WTC11 (cell line): ENCODE data around the gene FZD2. TPM values are rescaled to one million over a fixed set of nuclear protein-coding genes. Genes with fewer than 3 reads are reported as not detected.

Source experiments
- CDX4 ChIP-seq: fragments of 250-450 bp; sonication (Bioruptor Pico); IDR thresholded peaks from 2 replicates; pipeline ENCODE4 v1.9.0; 2021; ENCODE audit warnings: moderate library complexity, mild to moderate bottlenecking, inconsistent platforms, borderline replicate concordance
- CTCF ChIP-seq: fragments of 200-600 bp; IDR thresholded peaks from 2 replicates; pipeline ENCODE4 v1.8.0; 2022; ENCODE audit warnings: antibody characterized with exemption
- E2F4 ChIP-seq: sonication (generic); formaldehyde crosslinking; IDR thresholded peaks from 2 replicates; pipeline ENCODE4 v1.8.1; 2022; ENCODE audit warnings: low read depth, mild to moderate bottlenecking, moderate library complexity, missing genetic modification reagents, borderline replicate concordance
- ELF4 ChIP-seq: sonication (generic); formaldehyde crosslinking; IDR thresholded peaks from 2 replicates; pipeline ENCODE4 v1.8.1; 2022; ENCODE audit warnings: low read depth, mild to moderate bottlenecking, moderate library complexity, missing genetic modification reagents
- EMX1 ChIP-seq: fragments of 250-450 bp; sonication (Bioruptor Pico); IDR thresholded peaks from 2 replicates; pipeline ENCODE4 v1.8.0; 2021; ENCODE audit warnings: mild to moderate bottlenecking
- ETV6 ChIP-seq: sonication (generic); formaldehyde crosslinking; IDR thresholded peaks from 2 replicates; pipeline ENCODE4 v1.8.1; 2022; ENCODE audit warnings: mild to moderate bottlenecking, missing genetic modification reagents
- FOXJ3 ChIP-seq: sonication (generic); formaldehyde crosslinking; IDR thresholded peaks from 2 replicates; pipeline ENCODE4 v1.9.0; 2021; ENCODE audit warnings: missing genetic modification reagents, mild to moderate bottlenecking, borderline replicate concordance
- FOXP1 ChIP-seq: sonication (generic); formaldehyde crosslinking; IDR thresholded peaks from 2 replicates; pipeline ENCODE4 v1.8.0; 2022; ENCODE audit warnings: missing genetic modification reagents, mild to moderate bottlenecking, moderate library complexity, borderline replicate concordance
- GABPB1 ChIP-seq: sonication (generic); formaldehyde crosslinking; IDR thresholded peaks from 2 replicates; pipeline ENCODE4 v1.8.1; 2023; ENCODE audit warnings: mild to moderate bottlenecking, missing genetic modification reagents
- GTF2I ChIP-seq: fragments of 250-450 bp; sonication (Bioruptor Pico); conservative IDR thresholded peaks from 2 replicates; pipeline ENCODE4 v1.4.0; 2021; ENCODE audit warnings: mild to moderate bottlenecking
- IRF2 ChIP-seq: sonication (generic); formaldehyde crosslinking; IDR thresholded peaks from 2 replicates; pipeline ENCODE4 v1.8.0; 2022; ENCODE audit warnings: low read depth, missing genetic modification reagents, borderline replicate concordance
- JAZF1 ChIP-seq: fragments of 250-450 bp; sonication (Bioruptor Pico); IDR thresholded peaks from 2 replicates; pipeline ENCODE4 v1.9.0; 2021; ENCODE audit warnings: moderate library complexity, mild to moderate bottlenecking, inconsistent platforms
- JUN ChIP-seq: sonication (generic); formaldehyde crosslinking; IDR thresholded peaks from 2 replicates; pipeline ENCODE4 v1.8.0; 2023; ENCODE audit warnings: mild to moderate bottlenecking, missing genetic modification reagents
- MLX ChIP-seq: sonication (generic); formaldehyde crosslinking; IDR thresholded peaks from 2 replicates; pipeline ENCODE4 v1.8.1; 2023; ENCODE audit warnings: mild to moderate bottlenecking, missing genetic modification reagents, moderate library complexity
- NFATC4 ChIP-seq: fragments of 250-450 bp; sonication (Bioruptor Pico); IDR thresholded peaks from 2 replicates; pipeline ENCODE4 v1.9.0; 2021; ENCODE audit warnings: mild to moderate bottlenecking
- NFYB ChIP-seq: sonication (generic); formaldehyde crosslinking; conservative IDR thresholded peaks from 2 replicates; pipeline ENCODE4 v1.8.0; 2022; ENCODE audit warnings: low read depth, missing genetic modification reagents
- NR2C2 ChIP-seq: sonication (generic); formaldehyde crosslinking; IDR thresholded peaks from 2 replicates; pipeline ENCODE4 v1.8.0; 2022; ENCODE audit warnings: mild to moderate bottlenecking, missing genetic modification reagents
- OVOL2 ChIP-seq: fragments of 250-450 bp; sonication (Bioruptor Pico); IDR thresholded peaks from 2 replicates; pipeline ENCODE4 v1.9.0; 2021; ENCODE audit warnings: mild to moderate bottlenecking, borderline replicate concordance
- RELA ChIP-seq: sonication (generic); formaldehyde crosslinking; IDR thresholded peaks from 2 replicates; pipeline ENCODE4 v1.8.1; 2022; ENCODE audit warnings: missing genetic modification reagents, mild to moderate bottlenecking, borderline replicate concordance
- SMAD3 ChIP-seq: sonication (generic); formaldehyde crosslinking; IDR thresholded peaks from 2 replicates; pipeline ENCODE4 v1.8.0; 2022; ENCODE audit warnings: missing genetic modification reagents, mild to moderate bottlenecking, borderline replicate concordance
- SP1 ChIP-seq: sonication (generic); formaldehyde crosslinking; conservative IDR thresholded peaks from 2 replicates; pipeline ENCODE4 v1.8.1; 2022; ENCODE audit warnings: missing genetic modification reagents
- TCF7 ChIP-seq: sonication (generic); formaldehyde crosslinking; IDR thresholded peaks from 2 replicates; pipeline ENCODE4 v1.8.0; 2022; ENCODE audit warnings: mild to moderate bottlenecking, low read depth, missing genetic modification reagents, moderate library complexity
- ZBTB43 ChIP-seq: sonication (generic); formaldehyde crosslinking; IDR thresholded peaks from 2 replicates; pipeline ENCODE4 v1.8.1; 2023; ENCODE audit warnings: mild to moderate bottlenecking, missing genetic modification reagents
- ZMAT4 ChIP-seq: fragments of 250-450 bp; sonication (Bioruptor Pico); IDR thresholded peaks from 2 replicates; pipeline ENCODE4 v1.9.0; 2021; ENCODE audit warnings: mild to moderate bottlenecking
- ZNF317 ChIP-seq: sonication (generic); formaldehyde crosslinking; IDR thresholded peaks from 2 replicates; pipeline ENCODE4 v1.8.1; 2023; ENCODE audit warnings: low read depth, mild to moderate bottlenecking, moderate library complexity, missing genetic modification reagents, borderline replicate concordance
- ZNF423 ChIP-seq: fragments of 250-450 bp; sonication (Bioruptor Pico); IDR thresholded peaks from 2 replicates; pipeline ENCODE4 v2.1.2; 2022; ENCODE audit warnings: mild to moderate bottlenecking, moderate library complexity
- total RNA-seq: library from RNA; stranded (reverse); gene quantifications from 3 replicates; pipeline ENCODE4 v1.2.3, GENCODE V29; 2021
- TF ChIP-seq, protein P1 (sequence below): sonication (generic); formaldehyde crosslinking; IDR thresholded peaks from 2 replicates; pipeline ENCODE4 v1.8.0; 2023; ENCODE audit warnings: missing genetic modification reagents
- TF ChIP-seq, protein P2 (sequence below): fragments of 250-450 bp; sonication (Bioruptor Pico); conservative IDR thresholded peaks from 2 replicates; pipeline ENCODE4 v1.9.0; 2021; ENCODE audit warnings: mild to moderate bottlenecking

Gene FZD2
- total RNA-seq, 1 experiment from 2014 or later: 42.8 TPM

DNA sequence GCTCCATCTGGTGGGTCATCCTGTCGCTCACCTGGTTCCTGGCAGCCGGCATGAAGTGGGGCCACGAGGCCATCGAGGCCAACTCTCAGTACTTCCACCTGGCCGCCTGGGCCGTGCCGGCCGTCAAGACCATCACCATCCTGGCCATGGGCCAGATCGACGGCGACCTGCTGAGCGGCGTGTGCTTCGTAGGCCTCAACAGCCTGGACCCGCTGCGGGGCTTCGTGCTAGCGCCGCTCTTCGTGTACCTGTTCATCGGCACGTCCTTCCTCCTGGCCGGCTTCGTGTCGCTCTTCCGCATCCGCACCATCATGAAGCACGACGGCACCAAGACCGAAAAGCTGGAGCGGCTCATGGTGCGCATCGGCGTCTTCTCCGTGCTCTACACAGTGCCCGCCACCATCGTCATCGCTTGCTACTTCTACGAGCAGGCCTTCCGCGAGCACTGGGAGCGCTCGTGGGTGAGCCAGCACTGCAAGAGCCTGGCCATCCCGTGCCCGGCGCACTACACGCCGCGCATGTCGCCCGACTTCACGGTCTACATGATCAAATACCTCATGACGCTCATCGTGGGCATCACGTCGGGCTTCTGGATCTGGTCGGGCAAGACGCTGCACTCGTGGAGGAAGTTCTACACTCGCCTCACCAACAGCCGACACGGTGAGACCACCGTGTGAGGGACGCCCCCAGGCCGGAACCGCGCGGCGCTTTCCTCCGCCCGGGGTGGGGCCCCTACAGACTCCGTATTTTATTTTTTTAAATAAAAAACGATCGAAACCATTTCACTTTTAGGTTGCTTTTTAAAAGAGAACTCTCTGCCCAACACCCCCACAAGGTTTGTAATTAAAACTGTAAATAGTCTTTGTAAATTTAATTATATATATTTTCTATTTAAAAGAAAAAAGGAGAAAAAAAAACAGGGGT lies 1.7 kb downstream of the FZD2 start (continued):
- peak; percentile 90; the same call in 1 of the 2 replicates for TF ChIP-seq ZBTB43 (CRISPR knock-in tag)
- TF ChIP-seq NFYB (CRISPR knock-in tag): peak; percentile 48
- 0 out of 2 replicates have a peak, but pooled peaks have one; percentile 62 for TF ChIP-seq NR2C2 (CRISPR knock-in tag)
- no peak for TF ChIP-seq NFATC4 (CRISPR knock-in tag)
- TF ChIP-seq ETV6 (CRISPR knock-in tag): no peak; the same call in 1 of the 2 replicates
- TF ChIP-seq EMX1 (CRISPR knock-in tag): no peak
- no peak for TF ChIP-seq ZMAT4 (CRISPR knock-in tag)
- no peak for TF ChIP-seq CTCF
- TF ChIP-seq ZNF423: no peak
- TF ChIP-seq, protein P1, sequence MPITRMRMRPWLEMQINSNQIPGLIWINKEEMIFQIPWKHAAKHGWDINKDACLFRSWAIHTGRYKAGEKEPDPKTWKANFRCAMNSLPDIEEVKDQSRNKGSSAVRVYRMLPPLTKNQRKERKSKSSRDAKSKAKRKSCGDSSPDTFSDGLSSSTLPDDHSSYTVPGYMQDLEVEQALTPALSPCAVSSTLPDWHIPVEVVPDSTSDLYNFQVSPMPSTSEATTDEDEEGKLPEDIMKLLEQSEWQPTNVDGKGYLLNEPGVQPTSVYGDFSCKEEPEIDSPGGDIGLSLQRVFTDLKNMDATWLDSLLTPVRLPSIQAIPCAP (CRISPR knock-in tag): no peak
- TF ChIP-seq SP1: peak; percentile 26; the same call in 1 of the 2 replicates
- TF ChIP-seq SMAD3 (CRISPR knock-in tag): peak; percentile 26; the same call in 1 of the 2 replicates
- TF ChIP-seq MLX: no peak
- 0 out of 2 replicates have a peak, but pooled peaks have one; percentile 15 for TF ChIP-seq TCF7 (CRISPR knock-in tag)
- TF ChIP-seq, protein P2, sequence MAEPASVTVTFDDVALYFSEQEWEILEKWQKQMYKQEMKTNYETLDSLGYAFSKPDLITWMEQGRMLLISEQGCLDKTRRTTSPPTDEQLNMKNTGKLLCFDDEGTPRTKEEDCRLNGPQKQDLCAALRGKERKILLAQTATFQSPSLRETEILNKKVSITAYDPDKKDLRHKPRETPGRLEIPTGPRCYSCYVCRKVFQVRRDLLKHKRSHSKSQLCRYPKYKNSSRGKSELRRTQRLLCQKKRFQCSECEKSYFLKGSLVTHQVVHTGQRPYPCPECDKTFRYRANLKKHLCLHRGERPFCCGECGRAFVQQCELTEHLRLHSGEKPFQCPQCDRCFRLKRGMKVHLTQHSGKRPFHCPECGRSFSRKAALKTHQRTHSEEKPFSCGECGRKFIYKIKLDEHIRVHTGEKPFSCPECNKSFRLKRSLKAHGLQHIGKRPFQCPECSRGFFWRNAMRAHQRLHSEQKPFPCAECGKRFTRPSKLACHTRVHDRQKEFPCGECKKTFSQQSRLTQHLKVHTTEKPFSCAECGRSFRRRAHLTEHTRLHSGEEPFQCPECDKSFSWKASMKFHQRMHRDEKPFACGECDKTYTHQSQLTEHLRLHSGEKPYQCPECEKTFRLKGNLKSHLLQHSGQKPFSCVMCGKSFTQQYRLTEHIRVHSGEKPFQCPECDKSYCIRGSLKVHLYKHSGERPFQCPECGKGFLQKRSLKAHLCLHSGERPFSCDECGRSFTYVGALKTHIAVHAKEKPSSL (CRISPR knock-in tag): no peak
- TF ChIP-seq FOXP1: peak; percentile 94
- TF ChIP-seq OVOL2: no peak
- TF ChIP-seq GTF2I (CRISPR knock-in tag): no peak
- TF ChIP-seq RELA: 0 out of 2 replicates have a peak, but pooled peaks have one; percentile 25
- peak; percentile 91 for TF ChIP-seq JUN (CRISPR knock-in tag)
- 0 out of 2 replicates have a peak, but pooled peaks have one; percentile 8 for TF ChIP-seq ZNF317 (CRISPR knock-in tag)
- TF ChIP-seq IRF2 (CRISPR knock-in tag): no peak
- no peak for TF ChIP-seq JAZF1 (CRISPR knock-in tag)
- TF ChIP-seq FOXJ3 (CRISPR knock-in tag): no peak
- TF ChIP-seq ELF4: no peak
- no peak for TF ChIP-seq GABPB1
- no peak for TF ChIP-seq CDX4
- peak; percentile 76; the same call in 1 of the 2 replicates for TF ChIP-seq E2F4
